Dedifferentiated amniotic fluid mesenchymal stem cell (primary cell): ENCODE data around the gene TMEM200C.
"Not testable (repeated sequence)": the region's sequence is repeated elsewhere in the genome, so short reads cannot be mapped to it uniquely, and the experiment has no call there.

Experiments used
- DNase-seq: peaks from one replicate; pipeline ENCODE4 v3.0.0-alpha.2; 2016; ENCODE audit errors: extremely low spot score

TMEM200C gene

DNA sequence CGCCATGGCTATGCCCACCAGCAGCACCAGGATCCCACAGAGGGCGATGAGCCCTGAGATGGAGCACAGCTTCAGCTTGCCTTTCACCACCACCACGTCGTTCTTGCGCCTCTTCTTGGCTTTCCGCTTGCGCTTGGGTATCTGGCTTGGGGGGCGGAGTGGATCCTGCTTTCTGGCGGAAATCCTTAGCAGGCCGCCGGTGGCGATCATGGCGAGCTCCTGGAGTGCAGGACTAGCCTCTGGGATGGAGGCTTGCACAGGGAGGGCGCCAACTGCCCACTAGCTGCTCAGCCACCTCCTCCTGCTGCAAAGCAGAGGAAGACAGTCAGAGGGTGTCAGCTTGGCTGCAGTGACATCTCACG is 3.5 kb downstream of the TMEM200C start:
- no peak for DNase-seq

DNA sequence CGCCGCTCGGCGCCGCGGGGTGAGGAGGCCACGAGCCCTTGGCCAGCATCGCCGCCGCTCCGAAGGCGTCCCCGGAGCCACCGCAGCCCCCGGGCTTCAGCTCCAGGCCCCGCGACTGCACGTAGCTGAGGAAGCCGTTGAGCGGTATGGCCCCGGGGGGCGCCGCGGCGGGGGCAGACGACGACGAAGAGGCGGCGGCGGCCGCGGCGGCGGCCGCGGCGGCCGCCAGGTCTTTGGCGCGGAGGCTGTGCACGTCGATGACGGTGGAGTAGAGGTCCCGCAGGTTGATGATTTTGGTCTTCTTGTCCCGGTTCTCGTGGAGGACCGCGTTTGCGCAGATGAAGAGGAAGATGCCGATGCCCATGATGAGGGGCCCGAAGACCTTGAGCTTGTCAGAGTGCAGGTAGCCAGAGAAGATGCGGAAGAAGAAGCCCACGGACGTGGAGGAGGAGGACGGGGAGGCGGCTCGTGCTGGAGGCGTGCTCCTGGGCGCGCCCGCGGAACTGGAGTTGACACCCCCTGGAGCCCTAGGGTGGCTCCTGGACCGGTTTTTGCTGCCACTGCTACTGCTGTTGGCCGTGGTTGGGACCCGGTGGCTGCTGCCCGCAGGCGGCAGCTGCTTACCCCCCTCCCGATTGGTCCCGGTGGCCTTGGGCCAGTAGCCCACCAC is 4.0 kb downstream of the TMEM200C start:
- DNase-seq, result no peak

- no peak for DNase-seq
These were observed 4.8 kb downstream of the TMEM200C start for GRCh38 chr18:5890331-5891183.

DNA sequence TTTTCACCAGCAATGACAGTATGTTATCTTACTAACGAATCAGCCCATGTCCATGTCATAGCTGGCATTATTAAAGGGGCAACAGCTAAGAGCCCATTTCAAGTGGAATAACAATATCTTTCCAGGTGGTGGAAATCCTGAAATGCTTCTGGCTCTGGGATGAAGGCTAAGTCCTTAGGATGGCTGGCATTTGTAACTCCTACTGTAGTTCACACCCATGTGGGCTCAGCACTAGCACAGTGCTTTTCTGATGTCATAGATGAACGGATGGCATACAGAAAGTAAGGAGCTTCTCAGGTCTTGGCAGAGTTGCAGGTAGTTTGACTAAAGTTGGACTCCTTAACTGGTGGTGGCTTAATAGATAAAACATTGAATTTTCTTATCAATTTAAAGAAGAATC is 10.0 kb downstream of the TMEM200C start:
- DNase-seq, result no peak

DNA sequence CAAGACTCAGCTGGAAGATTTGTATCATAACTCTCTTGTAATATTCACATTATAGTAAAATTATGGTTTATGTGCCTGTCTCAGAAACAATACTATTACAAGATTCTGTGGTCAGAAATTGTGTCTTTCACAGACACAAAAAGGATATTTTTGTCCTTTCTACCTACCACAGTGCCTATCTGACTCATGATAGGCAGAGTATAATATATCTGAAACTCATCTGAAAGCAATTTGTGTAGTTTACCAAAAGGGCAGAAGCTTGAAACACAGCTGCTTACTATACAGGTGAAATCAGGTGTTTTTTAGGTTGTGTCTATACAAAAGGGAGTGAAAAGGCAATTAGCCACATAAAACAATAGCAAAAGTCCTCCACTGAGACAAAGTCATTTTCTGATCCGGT is 10.9 kb downstream of the TMEM200C start:
- DNase-seq, result no peak

- DNase-seq, result peak; percentile 64
These were observed 15.8 kb downstream of the TMEM200C start for GRCh38 chr18:5879479-5879882.

- DNase-seq, result no peak
These were observed 18.4 kb downstream of the TMEM200C start for GRCh38 chr18:5876891-5877290.

DNA sequence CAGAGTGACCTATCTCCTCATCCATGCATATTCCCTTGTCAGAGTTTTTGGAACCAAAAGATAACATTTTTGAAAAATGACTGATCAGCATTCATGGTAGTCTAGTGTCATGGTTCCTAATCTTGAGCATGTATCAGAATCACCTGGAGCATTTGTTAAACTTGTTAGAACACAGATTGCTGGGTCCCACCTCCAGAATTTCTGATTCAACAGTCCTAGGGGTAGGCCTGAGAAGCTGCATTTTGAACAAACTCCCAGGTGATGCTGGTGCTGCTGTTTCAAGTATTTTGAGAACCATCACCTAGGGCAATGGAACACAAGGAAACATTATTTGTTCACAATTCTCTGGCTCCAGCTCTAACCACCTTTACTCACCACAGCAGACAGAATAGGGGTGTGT is 21.0 kb downstream of the TMEM200C start:
- no peak for DNase-seq

- DNase-seq, result no peak
These were observed 22.4 kb downstream of the TMEM200C start for GRCh38 chr18:5872886-5873285.

GRCh38 chr18:5871426-5871825 is 23.9 kb downstream of the TMEM200C start:
- DNase-seq, result no peak

GRCh38 chr18:5868218-5868854 is 27.0 kb downstream of the TMEM200C start:
- DNase-seq, result peak; percentile 72

DNA sequence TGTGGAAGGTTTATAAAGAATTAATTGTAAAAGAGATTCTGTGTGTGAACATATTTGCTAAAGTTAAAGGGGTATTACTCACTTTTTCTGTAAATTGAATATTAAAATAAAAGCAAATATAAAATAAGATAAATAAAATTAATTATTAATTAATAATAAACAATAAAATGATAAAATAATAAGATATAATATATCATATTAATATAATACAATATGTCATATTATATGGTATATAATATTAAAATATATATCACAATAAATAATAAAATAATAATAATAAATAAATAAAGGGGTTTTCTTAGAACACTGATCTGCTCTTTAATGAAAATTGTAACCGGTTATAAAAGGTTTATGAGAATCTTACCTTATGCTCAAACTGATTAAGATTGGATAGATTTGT is 29.8 kb downstream of the TMEM200C start:
- no peak for DNase-seq

- DNase-seq, result not testable (repeated sequence)
These were observed 33.2 kb downstream of the TMEM200C start for GRCh38 chr18:5862127-5862526.

- DNase-seq, result no peak
These were observed 38.1 kb downstream of the TMEM200C start for GRCh38 chr18:5857180-5857579.

GRCh38 chr18:5853253-5853652 is 42.1 kb downstream of the TMEM200C start:
- no peak for DNase-seq

GRCh38 chr18:5851998-5852397 is 43.3 kb downstream of the TMEM200C start:
- DNase-seq, result no peak

GRCh38 chr18:5842653-5843052 is 52.7 kb downstream of the TMEM200C start:
- DNase-seq, result no peak

DNA sequence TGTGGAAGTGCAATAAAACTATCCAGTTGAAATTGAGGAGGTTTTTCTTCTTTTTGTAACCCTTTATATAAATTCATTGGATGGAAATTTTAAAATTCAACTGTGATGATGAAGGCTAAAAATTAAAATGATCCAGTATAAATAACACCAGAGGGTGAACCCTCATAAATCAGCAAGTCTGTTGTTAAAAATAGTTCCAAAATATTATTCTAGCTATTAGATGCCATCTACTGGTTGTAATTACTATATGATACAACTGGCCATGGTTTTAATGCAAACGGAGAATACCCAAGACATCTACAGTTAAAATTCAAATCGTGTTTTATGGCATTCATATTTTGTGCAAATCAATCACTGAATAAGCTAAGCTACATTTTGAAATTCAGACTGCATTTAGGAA is 53.8 kb downstream of the TMEM200C start:
- no peak for DNase-seq

DNA sequence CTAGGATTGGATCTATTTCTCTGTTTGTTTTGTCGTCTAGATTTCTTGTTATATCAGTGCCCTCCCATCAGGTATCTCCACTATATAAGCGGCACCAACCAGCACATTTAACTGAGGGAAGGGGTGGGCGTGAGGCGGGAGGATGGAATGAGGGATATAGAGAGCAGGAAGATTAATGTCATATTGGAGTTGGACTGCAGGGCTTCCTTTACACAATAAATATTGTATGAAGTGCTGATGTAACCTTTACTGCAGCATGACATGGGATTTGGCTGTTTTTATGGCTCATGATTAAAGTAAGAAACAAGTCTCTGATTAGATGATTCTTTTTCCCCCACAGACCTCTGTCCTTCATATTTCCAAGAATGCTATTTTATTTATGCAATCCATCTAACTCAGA is 54.8 kb downstream of the TMEM200C start:
- no peak for DNase-seq

DNA sequence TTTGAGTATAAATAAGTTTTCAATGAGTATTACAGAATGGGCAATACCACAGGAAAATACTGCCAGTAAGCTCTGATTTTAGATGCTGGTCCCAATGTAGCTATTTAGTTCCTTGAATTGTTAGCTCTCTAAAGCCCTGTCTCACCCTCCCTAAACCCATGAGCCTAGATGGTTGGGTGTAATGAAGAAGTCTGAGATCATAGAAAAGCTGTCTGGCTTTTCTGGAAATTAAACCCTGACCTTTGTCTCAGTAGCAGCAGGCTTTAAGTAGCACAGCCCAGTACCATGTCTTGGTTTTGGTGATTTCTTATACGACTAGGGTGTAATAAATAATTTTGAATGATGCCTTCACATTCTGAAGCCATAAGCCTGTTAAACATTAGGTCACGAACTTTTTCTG is 55.3 kb downstream of the TMEM200C start:
- DNase-seq, result no peak

- DNase-seq, result no peak
These were observed 56.2 kb downstream of the TMEM200C start for GRCh38 chr18:5839102-5839501.
